Fibroblast of lung (primary cell): ENCODE measurements around the gene ART1.

Source experiments
- CTCF ChIP-seq, 2 donors: IDR thresholded peaks in 1 of 2; conservative IDR thresholded peaks in 1 of 2; 1 replicate in 1 of 2; 2 replicates in 1 of 2; pipeline ENCODE4 v1.5.1; 2011 to 2012; ENCODE audit warnings: low read length in 2 of 2, control low read depth in 1 of 2, inconsistent platforms in 1 of 2, low read depth in 1 of 2, mild to moderate bottlenecking in 1 of 2
- EZH2 ChIP-seq: IDR thresholded peaks from 2 replicates; pipeline ENCODE4 v1.5.1; 2012; ENCODE audit warnings: low read length, control low read depth, mild to moderate bottlenecking; ENCODE audit errors: missing control alignments

DNA sequence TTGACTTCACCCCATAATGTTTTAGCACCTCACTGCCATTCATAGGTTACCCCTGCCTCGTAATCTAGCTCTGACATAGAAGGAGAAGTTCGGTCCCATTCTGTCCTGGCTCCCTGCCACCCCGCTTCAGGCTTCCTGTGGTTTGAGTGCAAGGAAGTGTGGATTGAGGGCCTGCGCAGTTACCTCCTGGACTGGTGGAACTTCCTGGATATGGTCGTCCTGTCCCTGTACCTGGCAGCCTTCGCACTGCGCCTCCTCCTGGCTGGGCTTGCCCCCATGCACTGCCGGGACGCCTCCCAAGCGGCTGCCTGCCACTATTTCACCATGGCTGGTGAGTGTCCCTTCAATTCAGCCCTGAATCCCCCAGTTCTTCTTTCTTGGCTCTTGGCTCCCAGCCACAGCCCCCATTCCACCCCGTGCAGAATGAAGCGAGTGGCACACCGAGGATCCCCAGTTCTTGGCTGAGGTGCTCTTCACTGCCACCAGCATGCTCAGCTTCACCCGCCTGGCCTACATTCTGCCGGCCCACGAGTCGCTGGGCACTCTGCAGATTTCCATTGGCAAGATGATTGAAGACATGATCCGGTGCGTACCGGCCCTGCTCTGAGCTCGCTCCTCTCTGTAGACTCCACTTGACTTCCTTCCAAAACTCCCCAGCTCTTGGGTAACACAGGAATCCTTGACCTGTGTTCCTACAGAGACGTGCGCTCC lies 18.5 kb upstream of the ART1 start:
- TF ChIP-seq CTCF (conservative IDR thresholded peaks at IDR 0.05 in 1 of 2, IDR thresholded peaks at IDR 0.05 in 1 of 2; ENCODE audit: low read depth in 1 of 2, low read length in 2 of 2), result no peak
- TF ChIP-seq EZH2, result no peak
